MM.1S (cell line): Measurements from ENCODE around the gene KCNJ18.
"Not testable (repeated sequence)": the region's sequence is repeated elsewhere in the genome, so short reads cannot be mapped to it uniquely, and the experiment has no call there.

Experiments
- CTCF ChIP-seq: fragments of 300-600 bp; sonication (generic); IDR thresholded peaks from 2 replicates; pipeline ENCODE4 v1.5.1; 2016; ENCODE audit warnings: antibody characterized with exemption, low read length, mixed read lengths
- EZH2 ChIP-seq: fragments of 300-600 bp; sonication (generic); optimal IDR thresholded peaks from 2 replicates; pipeline ENCODE3; 2017; ENCODE audit warnings: low read depth, mild to moderate bottlenecking, antibody characterized with exemption, low read length, mixed read lengths

- not testable (repeated sequence) for TF ChIP-seq CTCF, EZH2
Observed at GRCh38 chr17:21714676-21715075, 22.4 kb downstream of the KCNJ18 start.
